Stimulated activated CD8-positive, alpha-beta memory T cell treated with anti-CD3 and anti-CD28 coated beads, Interleukin-7, amount 100 ng/mL, for 1 hour (primary cell): ENCODE results near the gene HRG.

ENCODE experiments used
- DNase-seq, 2 donors: peaks; one replicate each; pipeline ENCODE4 v3.0.0-alpha.2; 2020; ENCODE audit warnings: low read depth in 2 of 2

HRG gene

DNA sequence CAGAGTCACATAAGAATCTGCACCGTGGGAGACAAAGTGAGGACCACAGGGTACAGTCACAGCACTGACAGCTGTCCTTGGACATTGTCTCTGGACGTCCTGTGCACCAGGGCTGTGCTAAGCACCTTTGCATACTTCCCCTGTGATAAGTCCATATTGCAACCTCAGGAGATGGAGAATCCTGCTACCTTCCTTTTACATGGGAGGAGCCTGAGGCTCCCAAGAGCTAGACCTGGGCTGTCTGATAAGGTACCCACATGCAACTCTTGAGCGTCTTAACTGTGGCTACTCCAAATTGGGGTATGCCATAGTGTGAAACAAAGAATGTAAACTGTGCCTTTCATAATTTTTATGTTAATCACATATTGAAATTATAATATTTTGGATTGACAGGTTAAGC, 28.1 kb upstream of the HRG start:
- DNase-seq, result no peak

DNA sequence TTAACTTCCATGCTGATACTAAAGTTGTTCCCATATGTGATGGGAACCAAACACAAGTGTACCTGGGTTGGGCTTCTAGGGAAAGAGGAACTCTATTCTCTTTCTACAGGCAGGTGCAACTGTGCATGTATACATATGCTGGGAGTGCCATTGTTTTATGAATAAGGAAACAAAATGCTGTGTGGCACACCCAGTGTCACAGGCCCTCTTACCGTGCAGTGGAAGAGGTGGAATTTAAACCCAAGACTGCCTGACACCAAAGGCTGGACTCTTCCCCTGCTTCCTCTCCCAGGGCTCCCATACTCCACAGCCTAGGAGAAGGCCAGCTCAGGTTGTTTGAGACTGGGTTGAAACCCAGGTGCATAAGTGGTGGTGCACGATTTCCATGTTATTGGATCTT, 27.6 kb upstream of the HRG start:
- DNase-seq, result no peak

DNA sequence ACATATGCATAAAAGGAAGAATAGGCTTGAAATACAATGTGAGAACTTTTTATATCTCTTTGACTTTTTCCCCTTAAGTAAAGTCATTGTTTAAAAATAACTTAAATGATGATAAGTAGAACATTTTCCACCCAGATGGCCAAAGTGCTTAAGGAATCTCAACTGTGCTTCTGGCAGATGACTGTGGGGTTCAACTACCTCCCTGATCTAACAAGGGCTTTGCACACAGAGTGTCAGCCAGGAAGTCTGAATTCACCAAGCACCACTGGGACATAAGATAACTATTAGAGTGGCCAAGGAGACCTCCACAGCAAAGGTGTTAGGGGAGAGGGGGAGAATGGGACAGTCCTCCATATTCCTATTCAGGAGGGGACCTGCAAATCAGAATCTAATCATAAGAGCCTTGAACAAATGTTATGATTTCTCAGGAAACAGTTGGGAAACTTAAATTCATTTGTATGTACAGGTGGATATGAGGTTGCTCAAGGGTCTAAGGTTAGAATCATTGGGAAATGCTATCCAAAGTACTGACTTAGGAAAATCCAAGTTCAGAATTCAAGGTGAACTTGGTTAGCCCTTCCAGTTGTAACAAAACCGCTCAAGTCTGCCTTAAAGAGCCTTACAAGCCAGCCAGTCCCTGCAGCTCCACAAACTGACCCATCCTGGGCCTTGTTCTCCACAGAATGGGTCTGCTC, 25.9 kb upstream of the HRG start, which contains the start of gene FETUB:
Gene FETUB, plus strand, starts transcription at position 622 of the 695 bp plus-strand sequence. Its CDS starts 62 bp downstream, at position 684.
- DNase-seq, result no peak

DNA sequence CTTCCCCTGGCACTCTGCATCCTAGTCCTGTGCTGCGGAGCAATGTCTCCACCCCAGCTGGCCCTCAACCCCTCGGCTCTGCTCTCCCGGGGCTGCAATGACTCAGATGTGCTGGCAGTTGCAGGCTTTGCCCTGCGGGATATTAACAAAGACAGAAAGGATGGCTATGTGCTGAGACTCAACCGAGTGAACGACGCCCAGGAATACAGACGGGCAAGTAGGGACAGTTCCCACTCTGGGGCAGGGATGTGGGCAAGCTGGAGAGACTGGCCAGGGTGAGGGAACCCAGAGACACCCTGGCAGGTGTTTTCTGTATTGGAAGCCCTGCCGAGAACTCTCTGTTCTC, 25.4 kb upstream of the HRG start:
- DNase-seq, result no peak

DNA sequence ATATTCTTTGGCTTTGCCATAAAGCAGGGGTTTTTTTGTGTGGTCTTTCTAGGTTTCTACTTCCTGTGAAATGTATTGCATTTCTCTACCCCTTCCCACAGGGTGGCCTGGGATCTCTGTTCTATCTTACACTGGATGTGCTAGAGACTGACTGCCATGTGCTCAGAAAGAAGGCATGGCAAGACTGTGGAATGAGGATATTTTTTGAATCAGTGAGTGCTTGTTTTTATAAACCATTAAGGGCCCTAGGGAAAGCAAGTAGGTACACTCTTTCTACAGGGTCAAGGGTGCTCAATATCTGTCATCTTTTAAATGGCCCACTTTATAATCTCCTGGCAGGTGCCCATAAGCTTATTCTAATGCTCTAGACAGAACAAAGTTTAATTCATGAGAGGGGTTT, 24.9 kb upstream of the HRG start:
- DNase-seq, result no peak

DNA sequence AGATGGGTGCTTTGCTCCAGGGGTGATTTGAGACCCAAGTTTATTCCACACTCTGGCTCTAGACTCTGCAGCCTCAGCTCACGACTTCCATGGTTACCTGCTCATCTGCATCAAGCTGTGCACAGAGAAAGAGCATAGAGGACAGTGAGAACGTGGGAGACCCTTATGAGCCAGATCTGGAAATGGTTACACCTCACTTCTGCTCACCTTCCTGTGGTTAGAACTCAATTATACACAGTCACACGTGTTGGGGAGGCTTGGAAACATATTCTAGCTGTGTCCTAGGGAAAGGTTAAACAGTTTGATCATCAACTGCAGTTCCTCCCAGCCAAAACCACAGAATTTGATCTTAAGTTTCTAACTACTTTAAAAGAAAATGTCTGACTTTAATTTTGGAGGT, 23.8 kb upstream of the HRG start:
- DNase-seq, result no peak

DNA sequence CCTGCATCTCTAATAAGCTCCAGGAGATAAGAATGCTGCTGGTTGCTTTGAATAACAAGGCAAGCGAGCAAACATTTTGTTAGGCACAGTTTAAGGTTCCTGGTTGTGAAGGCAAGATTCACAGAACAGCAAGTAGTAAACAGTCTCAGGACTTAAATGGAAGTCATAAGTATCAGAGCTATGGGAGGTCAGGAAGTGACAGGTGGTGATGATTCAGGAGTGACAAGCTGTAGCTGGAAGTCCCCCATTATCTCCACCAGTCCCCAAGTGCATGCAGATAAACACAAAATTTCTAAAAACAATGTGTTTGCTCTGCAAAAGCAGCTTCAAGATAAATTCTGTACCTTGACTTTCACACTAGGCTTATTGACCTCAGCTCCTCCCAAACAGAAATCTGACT, 22.3 kb upstream of the HRG start:
- DNase-seq, result no peak

DNA sequence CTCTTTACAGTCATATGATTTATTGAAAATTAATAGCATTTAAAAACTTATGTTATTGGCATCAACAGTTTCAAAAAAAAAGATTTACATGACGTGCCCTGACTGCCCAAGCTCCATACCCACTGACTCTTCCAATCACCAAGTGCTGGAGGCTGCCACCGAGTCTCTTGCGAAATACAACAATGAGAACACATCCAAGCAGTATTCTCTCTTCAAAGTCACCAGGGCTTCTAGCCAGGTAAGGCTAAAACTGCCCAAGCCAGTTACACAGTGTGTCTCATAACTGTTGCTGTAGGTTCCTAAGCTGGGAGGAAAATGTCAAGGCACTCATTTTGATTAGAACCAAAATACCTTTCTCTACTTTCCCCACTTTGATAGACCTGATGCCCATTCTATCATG, 21.1 kb upstream of the HRG start:
- no peak for DNase-seq

DNA sequence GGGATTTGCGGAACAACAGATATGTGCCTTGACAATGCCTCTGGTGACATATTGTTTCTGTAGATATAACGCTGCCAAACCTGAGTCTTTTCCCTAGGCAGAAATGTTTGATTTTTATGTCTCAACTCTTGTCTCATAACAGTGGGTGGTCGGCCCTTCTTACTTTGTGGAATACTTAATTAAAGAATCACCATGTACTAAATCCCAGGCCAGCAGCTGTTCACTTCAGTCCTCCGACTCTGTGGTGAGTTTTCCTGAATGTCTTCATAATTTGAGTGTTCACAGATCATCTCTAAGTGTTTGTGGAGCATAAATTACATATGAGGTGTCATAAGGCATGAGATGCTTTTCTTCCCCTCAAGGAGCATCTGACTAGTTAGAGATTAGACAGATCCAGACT, 19.7 kb upstream of the HRG start:
- no peak for DNase-seq

DNA sequence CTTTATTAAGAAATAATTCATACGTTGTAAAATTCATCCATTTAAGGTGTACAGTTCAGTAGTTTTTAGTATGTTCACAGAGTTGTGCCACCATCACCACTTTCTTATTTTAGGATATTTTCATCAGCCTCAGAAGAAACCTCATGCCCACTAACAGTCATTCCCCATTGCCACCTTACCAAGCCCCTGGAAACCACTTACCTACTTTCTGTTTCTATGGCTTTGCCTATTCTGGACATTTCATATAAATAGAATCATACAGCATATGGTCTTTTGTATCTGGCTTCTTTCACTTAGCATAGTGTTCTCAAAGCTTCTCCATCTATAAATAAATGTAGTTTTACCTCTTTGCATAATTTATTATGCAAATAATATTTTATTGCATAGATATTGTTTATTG, 19.0 kb upstream of the HRG start:
- DNase-seq, result no peak

DNA sequence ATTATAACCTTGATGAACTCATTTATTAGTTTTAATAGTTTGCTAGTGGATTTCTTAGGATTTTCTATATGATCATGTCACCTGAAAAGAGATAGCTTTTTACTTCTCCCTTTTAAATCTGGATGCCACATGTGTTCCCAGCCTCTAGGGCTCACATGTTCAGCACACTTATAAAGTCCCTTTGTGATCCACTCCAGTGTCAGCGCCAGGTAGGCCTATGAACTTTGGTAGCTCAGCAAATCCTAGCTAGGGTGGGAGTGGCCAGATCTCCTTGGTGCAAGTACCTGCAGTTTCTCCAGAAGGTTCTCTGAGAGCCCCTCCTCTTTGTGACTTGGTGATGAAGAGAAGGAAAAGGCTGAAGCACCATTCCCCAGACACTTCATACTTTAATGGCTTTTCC, 17.0 kb upstream of the HRG start:
- DNase-seq, result no peak

DNA sequence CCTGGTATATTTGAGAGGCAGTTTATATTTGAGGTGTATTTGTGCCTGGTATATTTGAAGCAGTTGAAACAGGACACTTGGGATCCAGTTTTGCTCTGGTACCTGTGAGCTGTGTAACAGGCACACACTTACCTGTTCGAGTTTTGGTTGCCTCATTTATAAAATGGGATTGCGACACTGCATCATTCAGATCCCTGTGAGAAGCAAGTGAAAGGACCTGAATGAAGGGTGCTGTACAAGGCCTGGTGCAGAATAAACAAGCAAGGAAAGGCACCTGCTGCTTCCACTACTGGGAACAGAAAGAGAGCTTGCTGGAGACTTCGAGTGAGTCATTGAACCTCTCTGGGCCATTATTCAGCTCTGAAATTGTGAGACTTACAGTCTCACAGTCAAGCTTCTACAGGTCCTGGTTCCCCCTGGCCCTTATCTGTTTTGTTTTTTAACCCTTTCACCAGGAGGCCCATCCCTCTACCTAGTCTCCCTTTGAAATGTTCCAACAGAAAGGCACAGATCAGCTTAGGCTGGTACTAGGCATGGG, 14.1 kb upstream of the HRG start:
- no peak for DNase-seq

DNA sequence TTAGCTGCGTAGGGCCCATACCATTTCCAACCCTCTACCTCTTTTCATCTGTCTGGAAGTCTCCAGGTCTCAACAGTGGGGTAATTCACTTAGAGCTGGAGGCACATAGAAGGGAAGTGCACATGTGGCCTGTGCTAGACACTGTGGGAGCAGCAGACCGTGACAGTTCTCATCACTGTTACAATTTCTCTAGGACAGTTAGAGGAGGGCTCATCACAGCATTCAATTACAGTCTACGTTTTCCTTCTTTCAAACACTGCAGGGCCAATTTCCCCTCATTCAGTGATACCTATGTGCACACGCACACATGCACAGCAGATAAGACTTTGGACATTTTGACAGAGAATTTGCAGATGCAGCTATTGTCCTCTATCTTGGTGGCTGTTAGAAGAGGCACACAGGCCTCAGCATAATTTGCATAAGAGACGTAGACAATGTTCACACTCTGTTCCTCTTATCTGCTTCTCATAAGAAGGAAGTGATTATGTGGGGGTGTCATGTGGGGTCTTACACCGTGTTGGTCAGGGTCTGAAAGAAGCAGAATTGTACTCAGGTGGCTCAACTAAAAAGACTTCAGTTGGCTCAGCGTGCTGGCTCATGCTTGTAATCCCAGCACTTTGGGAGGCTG, 12.6 kb upstream of the HRG start:
- no peak for DNase-seq

DNA sequence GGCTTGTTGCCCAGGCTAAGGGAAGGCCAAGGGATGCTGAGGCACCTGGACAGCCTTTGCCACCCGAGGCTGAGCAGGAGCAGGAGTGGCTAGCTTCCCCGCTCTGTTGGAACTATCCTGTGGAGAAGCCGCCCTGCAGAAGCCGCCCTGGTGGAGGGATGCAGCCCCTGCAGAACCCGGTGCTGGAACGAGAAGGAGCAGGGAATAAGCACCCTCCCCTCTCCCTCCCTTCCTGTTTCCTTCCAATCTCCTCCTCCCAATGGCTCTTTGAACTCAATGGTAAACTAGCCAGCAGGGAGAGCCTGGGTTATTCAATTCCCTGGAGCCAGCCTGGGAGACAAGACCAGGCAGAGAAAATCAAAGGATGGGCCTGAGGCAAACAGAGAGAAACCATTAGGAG, 11.8 kb upstream of the HRG start:
- no peak for DNase-seq

DNA sequence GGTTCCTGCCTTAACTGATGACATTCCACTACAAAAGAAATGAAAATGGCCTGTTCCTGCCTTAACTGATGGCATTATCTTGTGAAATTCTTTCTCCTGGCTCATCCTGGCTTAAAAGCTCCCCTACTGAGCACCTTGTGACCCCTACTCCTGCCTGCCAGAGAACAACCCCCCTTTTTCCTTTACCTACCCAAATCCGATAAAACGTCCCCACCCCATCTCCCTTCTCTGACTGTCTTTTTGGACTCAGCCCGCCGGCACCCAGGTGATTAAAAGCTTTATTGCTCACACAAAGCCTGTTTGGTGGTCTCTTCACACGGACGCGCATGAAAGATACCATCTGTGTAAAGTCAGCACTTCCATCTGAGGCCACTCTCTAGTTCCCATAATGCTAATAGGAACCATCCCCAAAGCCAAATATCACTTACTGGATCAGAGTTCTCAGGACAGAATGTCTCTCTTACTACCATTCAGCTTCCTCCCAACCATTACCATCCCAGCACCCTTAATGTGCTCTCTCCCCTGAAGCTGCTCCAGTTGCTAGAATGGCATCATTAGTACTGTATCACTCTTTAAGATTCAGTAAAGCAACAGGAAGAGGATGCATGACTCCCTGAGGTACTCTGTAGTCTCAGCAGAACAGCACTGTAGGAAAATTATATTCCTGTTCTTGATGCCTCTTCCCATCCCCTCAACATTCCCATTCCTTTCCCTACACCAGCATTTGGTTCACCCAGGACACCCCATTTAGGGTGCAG, 2.3 kb upstream of the HRG start:
- no peak for DNase-seq

DNA sequence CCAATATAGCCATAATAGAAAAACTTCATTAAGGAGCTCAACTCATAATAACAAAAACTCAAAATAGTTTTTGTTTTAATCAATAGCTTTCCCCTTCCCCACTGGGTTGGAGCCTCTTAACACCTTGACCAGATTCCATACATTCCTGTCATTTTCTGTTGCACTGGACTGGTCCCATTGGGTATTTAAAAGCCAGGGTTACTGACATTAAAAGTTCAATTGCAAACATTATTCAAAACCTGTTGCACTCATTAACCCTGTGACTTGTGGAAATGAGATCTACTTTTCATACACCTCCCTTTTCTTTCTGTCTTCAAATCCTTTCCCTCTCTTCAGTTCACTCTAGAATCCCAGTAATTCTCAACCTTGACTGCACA, 1.7 kb upstream of the HRG start:
- DNase-seq, result no peak

DNA sequence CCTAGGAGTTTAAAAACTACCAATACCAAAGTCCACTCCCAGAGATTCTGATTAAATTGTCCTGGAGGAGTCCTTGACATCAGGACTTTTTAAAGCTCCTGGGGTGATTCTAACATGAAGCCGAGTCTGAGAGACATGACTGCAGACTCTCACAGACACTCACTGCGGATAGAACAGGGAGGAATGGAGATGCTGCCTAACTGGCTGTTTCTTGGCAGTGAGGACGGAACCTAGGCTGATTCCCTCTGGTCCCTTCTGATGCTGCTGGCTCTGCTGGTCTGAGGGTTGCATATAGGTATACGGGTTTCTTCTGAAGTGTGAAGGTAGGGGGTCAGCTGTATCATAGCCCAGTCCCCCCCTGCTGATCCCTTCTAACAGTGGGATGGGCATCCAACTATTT, 1.3 kb upstream of the HRG start:
- no peak for DNase-seq

DNA sequence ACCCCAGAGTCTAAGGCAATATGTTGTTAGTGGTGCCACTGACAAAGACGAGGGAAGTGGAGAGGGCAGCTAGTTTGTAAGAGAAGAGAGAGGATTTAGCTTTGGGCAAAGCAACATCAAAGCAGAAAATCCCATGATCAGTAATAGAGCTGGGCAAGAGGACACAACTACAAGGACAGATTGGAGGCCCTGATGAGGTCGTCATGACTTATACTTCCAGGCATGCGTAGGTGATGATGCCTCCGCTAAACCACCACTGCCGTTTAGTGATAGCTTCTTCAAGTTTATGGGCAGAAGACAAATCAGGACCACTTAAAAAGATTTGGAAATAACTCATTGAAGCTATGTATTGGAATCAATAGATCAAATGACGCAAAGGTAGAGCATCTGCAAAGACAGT, 2.6 kb downstream of the HRG start:
- DNase-seq, result no peak

DNA sequence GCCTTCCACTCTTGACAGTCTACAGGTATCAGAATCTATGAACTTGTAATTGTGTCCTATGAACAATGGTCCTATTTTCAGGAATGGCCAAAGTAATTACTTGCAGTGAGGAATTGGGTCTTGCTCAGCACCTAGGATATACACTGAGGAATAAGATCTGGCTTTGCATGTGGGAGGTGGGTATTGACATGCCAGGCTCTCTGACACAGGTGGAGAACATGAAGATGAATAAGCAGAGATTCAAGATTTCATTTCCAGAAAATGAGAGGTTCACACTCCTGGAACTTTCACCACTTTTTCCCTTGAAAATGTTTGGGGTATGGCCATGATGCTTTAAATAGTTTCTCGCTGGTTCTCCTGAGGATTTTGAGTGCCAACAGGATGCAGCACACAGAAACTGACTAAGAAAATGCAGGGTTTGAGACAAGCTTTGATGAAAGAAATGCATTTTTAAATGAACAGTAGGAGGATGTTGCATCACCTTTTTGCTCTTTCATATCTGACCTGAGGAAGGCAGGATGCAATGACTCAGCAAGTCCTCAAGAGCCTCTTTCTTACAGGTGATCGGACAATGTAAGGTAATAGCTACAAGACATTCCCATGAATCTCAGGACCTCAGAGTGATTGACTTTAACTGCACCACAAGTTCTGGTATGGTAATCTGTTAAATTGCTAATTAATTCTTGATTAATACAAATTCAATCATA, 3.7 kb downstream of the HRG start:
- no peak for DNase-seq

DNA sequence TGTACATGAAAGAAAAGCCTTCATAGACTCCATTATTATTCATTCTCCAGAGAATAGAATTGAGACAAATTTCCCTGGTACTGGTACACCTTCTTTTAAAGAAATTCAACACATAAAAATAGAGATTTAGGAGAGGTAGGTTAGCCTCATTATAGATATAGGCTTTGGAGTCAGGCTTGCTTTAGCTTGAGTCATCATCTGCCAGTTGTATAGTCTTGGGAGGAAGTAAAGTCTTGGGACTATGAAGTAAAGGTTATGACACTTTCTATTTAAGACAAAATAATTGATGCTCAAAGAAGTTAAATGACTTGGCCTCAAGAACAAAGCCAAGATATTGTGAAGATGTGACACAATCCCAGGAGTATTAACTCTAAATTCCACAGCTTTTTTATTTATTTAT, 4.3 kb downstream of the HRG start:
- DNase-seq, result no peak

DNA sequence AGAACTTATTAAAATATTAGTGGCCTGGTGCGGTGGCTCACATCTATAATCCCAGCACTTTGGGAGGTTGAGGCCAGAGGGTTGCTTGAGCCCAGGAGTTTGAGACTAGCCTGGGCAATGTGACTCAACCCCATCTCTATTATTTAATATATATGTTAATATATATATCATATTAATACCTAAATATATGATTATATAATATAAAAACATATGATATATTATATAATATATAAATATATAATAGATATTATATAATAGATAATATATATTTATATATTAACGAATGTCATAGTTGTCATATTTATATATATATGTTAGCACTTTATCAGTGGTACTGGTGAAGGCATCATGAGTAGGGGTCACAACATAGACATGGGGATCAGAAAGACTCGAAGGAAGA, 5.2 kb downstream of the HRG start:
- no peak for DNase-seq

DNA sequence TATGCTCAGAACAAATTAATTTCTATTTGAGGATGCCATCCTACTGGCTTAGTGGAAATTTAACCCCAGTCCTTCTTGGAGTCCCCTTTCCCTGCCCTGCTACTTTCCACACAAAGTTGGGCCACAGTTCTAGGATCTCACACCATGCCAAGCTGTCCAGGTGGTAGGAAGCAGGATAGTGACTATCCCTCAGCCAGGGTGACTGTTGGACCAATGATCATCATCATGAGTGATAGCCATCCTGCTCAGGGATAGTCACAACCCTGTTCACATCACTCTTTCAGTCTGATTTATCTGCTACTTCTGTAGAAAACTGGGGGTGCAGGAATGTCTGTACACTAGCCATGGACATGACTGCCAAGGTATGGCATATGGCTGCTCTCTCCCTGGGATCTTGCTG, 12.8 kb downstream of the HRG start:
- DNase-seq, result no peak
